HG03460 (cell line): ENCODE data around the gene MICALL1.

ENCODE experiments used
- ATAC-seq: cut with Tn5 transposase; IDR thresholded peaks from one replicate; pipeline ENCODE4 v1.9.1; 2021; ENCODE audit not compliant: unreplicated experiment

The MICALL1 gene

DNA sequence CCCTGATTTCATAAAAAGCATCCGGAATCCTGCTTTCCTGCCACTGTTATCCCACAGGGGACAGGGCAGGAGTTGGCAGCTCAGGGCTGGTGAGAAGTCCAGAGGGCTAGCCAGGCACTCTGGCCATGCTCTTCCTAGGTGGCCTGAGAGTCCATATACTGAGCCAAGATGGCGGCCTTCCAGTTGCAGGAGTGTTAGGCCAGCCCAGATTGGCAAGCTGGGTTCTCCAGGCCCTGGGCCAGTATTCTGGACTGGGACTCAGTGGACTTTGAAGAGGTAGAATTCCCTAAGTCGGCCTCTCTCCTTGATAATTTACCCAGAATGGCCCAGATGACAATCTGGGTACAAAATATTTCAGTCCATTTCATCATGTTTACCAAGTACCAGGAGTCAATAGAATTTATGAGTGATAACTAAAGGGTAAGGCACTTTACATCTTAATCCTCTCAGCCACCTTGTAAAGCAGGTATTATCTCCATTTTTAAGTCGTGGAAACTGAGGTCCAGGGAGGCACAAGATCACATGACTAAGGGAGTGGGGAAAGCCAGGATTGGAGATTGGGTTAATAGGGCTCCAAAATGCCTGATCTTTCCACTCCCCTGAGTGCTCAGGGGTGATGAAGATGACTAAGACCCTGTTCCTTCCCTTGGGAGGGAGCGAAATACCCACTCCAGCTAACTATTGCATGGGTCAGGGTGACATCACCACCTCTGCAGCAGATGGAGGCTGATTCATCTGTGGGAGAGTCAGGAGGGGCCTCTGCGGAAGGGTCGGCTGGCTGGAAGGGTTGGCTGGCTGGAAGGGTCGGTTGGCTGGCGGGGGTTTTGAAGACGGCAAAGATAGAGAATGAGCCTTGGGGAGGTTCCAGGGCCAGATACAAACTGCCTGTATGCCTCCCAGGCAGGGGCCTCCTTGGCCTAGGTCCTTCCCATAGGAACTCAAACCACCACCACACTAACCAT is 1.2 kb upstream of the MICALL1 start:
- no peak for ATAC-seq

DNA sequence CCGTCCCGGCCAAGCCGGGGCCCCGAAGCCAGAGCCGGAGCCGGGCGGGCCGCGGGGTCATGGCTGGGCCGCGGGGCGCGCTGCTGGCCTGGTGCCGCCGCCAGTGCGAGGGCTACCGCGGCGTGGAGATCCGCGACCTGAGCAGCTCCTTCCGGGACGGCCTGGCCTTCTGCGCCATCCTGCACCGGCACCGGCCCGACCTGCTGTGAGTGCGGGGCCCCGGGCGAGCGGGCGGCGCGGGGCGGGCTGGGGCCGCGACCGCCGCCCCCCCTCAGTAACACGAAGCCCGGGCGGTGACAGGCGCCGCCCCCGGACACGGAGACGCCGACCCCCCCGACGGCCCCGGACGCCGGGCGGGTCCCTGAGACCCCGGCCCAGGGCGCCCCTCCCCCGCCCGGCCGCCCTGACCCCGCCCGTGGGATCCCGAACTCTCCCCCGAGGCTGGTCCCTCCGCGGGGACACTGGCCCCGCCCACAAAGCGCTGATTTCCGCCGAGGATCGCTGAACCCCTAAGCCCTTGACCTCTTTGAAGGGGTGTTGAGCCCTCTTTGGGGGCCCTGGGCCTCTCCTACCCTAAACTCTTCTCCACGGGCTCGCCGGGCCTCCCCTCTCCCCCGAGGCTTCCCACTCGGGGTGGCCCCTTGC is 389 bp downstream of the MICALL1 start:
- no peak for ATAC-seq

DNA sequence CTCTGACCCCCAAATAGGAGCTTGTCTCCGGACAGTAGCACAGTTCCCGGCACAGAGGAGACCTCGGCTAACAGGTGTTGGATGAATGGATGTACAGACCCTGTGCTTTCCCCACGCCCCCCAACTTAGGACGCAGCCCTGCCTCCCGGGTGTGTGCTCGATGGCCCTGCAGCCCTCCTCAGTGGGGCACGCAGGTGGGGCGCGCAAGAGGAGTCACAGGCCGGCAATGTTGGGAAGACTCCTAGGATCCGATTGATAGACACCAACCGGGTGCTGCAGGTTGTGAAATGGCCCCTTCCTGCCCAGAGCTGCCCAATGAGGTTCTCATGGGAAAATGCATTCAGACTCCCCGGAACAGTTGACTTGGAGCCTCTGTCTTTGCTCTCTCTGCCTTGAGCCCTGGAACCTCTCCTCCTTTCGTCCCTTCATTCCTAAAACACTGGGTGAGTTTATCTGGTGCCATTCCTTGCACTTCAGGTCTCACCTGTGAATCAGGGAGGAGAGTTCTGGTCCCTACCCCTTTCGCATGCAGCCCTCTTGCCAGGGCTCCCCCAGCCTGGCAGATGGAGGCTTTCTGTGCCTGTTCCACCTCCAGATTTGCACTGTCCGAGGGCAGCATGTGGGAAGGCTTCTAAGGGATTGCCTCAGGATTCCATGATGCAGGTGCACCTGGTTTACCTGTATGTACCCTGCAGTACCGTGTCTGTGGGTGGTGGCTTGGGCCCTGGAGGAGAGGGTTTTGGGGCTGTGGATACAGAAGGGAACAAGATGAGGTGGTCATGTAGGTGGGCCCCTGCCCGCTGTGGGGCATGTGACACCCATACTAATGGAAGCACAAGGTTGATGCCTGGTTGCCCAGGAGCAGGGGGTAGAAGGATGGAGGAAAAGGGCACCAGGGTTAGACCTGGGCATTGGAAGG is 1.2 kb downstream of the MICALL1 start:
- ATAC-seq = no peak

DNA sequence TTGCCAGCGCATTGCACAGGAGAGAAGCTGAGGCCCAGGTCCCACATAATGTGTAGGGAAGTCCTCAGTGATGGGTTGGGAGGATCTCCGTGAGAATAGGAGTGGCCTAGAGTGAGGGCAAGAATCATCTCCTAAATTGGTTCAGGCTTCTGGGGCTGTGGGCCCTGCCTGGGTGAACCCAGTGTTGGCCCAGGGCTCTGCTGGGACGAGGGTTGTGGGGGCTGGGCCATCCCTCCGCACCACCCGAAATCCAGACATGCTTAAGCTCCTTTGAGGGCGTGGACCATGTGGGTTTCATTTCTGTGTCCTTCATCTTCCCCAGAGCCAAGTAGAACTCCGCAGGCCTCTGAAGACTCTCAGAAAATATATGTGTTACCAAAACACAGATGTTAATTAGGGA is 3.7 kb downstream of the MICALL1 start:
- ATAC-seq = no peak

DNA sequence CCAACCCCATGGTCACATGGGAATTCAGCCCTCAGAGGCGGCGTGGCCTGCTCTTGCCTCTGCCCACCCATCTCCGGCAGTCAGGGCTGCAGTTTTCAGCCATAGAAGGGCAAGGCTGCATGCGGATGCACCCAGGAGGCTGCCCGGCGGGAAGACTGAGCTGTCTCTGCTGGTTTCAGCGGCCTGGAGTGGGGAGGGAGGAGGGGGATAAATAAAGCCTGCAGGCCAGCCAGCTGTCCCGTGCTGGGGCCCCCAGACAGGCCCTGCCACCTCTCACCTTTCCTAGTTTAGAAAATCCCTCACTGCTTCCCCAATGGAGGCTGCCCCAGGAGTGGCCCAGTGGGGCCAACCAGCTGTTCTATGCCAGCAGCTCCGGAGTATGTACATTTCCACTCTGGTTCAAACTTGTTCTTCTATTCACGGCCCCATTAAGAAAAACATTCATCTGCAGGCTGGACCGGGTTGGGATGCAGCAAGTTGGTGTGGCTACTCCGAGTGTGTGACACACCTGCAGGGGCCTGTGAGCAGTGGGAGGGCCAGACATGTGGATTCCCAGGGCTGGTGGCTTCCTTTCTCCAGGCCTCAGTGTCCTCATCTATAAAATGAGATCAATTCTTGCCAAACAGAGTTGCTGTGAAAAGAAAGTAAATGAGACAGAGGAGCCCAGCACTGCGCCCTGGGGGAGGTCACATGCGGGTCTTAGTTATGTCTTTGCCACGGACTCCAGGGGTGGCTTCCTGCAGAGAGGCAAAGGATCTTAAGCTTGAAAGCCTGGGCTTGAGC is 5.0 kb downstream of the MICALL1 start:
- ATAC-seq = no peak

DNA sequence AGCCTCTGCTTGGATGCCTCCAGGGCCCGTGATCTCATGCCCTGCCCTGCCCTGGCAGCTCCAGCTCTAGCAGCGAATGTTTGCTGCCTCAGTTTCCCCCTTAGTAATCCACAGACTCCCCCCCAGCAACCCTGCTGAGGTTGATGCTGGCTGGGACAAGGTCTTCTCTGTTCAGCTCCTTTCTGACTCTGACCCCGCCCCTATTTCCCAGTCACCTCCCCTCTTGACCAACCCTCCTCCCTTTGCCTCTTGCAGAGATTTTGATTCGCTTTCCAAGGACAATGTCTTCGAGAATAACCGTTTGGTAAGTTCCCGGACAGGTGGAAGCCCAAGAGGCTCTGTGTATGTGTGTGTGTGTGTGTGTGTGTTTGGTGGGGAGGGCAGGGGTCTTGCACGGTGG is 5.6 kb downstream of the MICALL1 start:
- no peak for ATAC-seq

DNA sequence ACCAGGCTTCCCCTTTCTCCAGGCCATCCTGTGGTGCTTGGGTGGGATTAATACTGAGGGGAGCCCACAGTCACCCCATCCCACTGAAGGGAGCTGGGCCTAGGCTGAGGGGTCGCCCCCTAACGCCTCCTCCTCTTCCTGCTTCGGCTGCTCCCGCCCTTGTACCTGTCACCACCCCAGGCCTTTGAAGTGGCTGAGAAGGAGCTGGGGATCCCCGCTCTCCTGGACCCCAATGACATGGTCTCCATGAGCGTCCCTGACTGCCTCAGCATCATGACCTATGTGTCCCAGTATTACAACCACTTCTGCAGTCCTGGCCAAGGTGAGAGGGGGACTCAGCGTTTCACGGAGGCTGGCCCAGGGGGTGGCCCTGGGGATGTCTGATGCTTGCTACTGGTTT is 6.1 kb downstream of the MICALL1 start:
- no peak for ATAC-seq

DNA sequence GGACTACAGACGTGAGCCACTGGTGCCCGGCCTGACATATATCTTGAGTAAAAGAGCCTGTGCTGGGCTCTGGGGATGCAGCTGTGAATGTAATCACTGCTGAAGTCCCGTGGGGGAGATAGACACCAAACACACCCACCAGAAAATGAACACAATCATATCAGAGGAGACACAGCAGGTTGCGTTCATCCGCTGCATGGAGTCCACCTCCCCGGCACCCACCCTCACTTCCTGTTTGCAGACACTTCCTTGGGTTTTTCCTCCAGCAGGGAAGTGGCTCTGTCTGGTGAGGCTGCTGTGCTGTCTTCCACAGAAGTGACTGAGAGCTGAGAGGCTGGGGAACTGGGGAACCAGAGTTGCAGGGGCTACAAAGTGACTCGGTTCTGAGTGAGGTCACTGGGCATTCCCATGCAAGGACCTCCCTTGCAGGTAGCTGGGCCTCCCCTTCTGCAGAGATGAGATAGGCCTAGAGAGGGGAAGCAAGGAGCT is 7.2 kb downstream of the MICALL1 start:
- ATAC-seq = no peak

DNA sequence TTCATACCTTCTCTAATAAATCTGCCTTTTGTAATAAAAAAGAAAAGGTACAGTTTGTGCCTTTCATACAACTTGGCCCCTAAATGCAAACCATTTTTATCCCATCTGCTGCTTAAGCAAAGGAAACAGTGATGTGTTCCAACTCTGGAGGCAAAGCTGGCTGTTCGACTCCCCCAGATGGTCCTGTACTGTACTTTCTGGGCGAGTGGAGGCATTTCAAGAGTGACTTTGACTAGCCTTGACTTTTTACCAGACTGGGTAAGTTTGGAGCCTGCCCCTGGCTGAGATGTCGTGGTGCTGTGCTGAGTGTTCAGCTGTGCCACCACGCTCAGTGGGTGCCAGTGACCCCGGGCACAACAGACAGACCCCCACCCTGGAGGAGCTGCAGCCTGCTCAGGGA is 10.2 kb downstream of the MICALL1 start:
- ATAC-seq = no peak

DNA sequence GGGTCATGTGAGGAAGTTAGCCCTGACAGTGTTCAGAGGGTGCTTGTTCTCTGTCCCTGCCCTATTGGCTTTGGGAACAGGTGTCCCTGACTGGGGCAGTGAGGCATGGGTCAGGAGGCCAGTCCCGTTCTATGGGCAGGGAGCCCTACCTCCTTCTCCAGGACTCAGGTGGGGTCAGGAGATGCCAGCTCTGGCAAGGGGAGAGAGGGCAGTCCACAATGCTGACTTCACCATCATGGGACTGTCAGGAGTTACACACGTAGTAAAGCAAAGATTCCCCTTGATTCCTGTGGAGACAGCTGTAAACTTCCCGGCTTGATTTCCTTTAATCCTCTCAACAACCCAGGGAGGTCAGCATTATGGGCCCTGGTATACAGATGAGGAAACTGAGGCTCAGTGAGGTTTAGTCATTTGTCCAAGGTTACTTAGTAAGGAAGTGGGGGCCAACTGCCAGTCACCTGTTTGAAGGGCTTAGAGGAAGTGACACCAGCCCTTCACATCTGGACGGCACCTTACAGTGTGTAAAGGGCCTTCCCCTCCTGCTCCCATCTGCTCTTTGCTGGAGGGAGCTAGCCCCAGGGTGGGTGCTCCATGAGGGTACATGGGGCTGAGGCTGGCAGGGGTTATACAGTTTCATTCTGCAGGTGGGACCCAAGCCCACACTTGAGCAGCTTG is 11.9 kb downstream of the MICALL1 start:
- ATAC-seq = no peak

DNA sequence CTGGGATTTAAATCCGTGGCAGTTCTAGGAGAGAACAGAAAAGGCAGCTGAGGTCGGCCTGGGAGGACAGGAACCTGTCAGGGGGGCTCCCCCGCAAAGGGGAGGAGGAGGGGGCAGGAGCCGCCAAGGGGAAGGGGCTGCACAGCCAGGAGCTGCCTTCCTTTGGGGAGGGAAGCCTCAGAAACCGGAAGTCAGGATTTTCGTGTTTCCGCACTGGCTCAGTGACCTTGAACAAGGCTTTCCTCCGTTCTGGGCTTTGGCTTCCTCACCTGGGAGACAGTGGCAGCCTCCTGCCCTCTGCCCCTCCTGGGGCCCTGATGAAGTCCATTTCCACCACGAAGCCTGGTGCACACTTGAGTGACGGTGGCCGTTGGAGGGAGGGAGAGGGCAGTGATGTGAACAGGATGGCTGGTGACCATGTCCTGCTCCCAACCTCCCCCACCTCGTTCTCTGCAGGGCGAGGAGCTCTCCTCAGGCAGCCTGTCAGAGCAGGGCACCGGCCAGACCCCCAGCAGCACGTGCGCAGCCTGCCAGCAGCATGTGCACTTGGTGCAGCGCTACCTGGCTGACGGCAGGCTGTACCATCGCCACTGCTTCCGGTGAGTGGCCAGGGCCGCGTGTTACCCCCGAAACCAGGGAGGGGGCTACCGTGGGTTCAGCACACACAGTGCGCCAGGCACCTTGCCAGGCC is 12.6 kb downstream of the MICALL1 start:
- ATAC-seq = no peak

DNA sequence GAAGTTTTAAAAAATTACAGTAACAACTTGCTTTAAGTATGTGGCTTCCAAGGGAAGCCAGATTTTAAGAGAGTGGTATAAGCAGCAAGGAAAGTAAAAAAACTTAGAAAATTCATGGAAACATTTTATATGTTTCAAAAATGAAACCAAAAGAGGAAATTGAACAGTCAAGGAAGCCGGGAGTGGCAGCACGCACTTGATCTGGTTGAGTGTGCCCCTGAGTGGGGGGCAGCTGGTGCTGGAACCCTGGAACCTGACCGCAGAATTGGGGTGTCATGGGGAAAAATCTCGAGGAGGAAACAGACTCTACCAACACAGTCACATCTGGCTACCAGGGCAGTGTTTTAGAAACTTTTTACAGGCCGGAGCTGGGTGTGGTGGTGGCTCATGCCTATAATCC is 14.0 kb downstream of the MICALL1 start:
- no peak for ATAC-seq

DNA sequence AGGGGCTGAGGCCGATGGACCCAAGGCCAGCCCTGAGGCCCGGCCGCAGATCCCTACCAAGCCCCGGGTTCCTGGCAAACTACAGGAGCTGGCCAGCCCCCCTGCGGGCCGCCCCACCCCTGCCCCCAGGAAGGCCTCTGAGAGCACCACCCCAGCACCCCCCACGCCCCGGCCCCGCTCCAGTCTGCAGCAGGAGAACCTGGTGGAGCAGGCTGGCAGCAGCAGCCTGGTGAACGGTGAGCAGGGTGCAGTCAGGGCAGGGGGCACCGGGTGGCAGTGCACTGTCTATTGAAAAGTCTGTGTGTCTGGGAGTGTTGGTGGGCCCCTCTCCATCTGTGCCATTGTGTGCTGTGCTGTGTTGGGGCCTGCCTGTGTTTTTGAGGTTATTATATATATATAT is 16.1 kb downstream of the MICALL1 start:
- no peak for ATAC-seq

DNA sequence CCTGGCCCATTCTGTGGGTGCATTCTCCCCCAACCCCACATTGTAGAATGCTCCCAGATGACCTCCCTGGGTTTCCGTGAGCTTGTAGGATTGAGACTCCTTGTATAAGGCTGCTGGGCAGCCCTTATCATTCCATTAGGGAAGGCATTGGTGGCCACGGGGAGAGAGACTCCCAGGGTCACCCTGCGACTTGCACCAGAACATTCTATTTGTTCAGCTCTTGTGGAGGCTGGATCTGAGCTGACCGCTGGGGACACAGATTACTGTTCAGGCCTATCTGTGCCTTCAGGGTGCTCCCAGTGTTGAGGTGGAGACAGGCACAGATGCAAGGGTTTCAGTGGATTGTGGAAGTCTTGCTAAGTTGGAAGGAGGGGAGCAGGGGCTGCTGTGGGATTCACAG is 17.8 kb downstream of the MICALL1 start:
- no peak for ATAC-seq

DNA sequence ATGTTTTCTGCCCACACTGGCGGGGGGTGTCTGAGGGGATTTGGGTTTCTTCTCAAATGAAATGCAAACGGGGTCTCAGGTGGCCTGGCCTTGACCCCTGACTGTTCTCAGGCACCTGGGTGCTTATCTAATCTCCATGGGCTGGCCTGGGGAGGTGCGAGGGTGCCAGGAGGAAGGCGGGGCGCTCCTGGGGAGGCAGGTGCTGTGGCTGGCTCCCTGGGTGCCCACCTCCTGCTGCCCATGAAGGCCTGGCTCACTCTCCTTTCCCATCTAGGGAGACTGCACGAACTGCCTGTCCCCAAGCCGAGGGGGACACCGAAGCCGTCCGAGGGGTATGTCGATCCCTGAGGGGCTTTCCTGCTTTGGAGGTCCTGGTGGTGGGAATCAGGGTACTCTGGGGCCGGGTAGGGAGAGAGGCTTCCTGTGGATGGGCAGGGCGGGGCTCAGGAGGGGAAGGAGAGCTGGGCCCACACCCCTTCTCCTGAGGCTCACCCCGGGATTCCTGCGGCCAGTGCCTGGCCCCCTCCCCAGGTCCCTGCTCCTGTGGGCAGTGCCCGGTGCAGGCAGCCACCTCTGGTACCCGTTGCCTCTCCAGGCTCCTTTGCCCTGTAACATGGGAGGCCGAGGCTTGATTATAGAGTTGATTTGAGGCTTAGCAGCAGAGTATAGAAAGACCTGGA is 18.4 kb downstream of the MICALL1 start:
- no peak for ATAC-seq

DNA sequence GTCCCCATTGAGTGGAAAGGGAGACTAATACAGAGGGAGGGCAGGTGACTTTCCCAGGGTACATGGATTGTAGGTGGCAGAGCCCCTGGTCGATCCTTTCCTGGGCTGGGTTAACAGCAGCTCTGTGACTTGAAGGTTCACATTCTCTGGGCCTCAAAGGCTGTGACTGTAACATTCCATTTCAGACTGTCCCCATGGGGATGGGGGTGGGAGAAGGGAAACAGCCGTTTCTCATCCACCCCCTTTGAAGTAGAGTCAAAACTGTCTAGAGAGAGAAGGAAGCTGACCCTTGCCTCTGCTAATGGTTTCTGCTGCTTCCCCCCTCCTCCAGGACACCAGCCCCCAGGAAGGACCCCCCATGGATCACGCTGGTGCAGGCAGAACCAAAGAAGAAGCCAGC is 19.2 kb downstream of the MICALL1 start:
- no peak for ATAC-seq

DNA sequence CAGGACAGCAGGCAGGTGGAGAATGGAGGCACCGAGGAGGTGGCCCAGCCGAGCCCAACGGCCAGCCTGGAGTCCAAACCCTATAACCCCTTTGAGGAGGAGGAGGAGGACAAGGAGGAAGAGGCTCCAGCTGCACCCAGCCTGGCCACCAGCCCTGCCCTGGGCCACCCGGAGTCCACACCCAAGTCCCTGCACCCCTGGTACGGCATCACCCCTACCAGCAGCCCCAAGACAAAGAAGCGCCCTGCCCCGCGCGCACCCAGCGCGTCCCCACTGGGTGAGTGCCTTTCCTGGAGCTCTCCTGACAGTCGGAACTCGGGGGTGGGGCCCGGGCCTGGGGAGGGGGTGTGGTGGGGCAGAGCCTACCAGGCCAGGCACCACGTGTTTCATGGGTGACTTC is 19.7 kb downstream of the MICALL1 start:
- no peak for ATAC-seq

DNA sequence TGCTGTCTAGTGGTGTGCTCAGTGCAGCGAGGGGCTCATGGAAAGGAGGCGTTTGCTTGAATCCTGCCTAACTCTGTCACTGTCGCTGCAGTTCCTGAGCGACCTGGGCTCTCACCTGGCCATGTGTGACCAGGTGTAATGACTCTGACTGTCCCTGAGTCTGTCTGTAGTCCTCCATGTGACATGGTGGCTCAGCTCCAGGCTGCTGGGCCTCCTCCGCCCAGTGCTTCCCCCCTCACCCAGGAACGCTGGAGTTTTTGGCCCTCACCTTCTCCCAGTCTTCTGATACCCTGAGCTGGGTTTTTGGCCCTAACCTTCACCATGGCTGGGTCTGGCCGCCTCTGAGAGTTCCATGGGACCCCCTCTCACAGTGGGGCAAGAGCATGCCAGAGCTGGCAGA is 20.3 kb downstream of the MICALL1 start:
- no peak for ATAC-seq
